Ramos (cell line): ENCODE results near the gene DUOX2.
"Not testable (repeated sequence)": the region's sequence is repeated elsewhere in the genome, so short reads cannot be mapped to it uniquely, and the experiment has no call there.

Experiments used
- in situ Hi-C: fragments of 300-500 bp; cut with MboI; formaldehyde crosslinking; loops from one replicate; pipeline ENCODE4 v1.14.3; 2022; ENCODE audit warnings: low sequenced_read_pairs; ENCODE audit not compliant: unreplicated experiment

The DUOX2 gene

GRCh38 chr15:45105586-45105985 is 8.4 kb downstream of the DUOX2 start:
- in situ Hi-C loops: no loop called here

- in situ Hi-C loops: not testable (repeated sequence)
These were observed 9.8 kb downstream of the DUOX2 start for GRCh38 chr15:45104170-45104569.

GRCh38 chr15:45102226-45102625 is 11.7 kb downstream of the DUOX2 start:
- in situ Hi-C loops: no loop called here

- in situ Hi-C loops: no loop called here
These were observed 12.2 kb downstream of the DUOX2 start for GRCh38 chr15:45101749-45102148.

GRCh38 chr15:45100884-45101625 is 12.9 kb downstream of the DUOX2 start:
- in situ Hi-C loops: no loop called here

- in situ Hi-C loops: no loop called here
These were observed 14.3 kb downstream of the DUOX2 start for GRCh38 chr15:45099549-45100165.

GRCh38 chr15:45097466-45097865 is 16.5 kb downstream of the DUOX2 start:
- in situ Hi-C loops: no loop called here

- in situ Hi-C loops: no loop called here
These were observed 18.3 kb downstream of the DUOX2 start for GRCh38 chr15:45095661-45096060.

GRCh38 chr15:45094358-45094730 is 19.6 kb downstream of the DUOX2 start:
- in situ Hi-C loops: no loop called here

- in situ Hi-C loops: no loop called here
These were observed 20.2 kb downstream of the DUOX2 start for GRCh38 chr15:45093622-45094357.

GRCh38 chr15:45093013-45093412 is 21.0 kb downstream of the DUOX2 start:
- in situ Hi-C loops: no loop called here

- in situ Hi-C loops: no loop called here
These were observed 22.4 kb downstream of the DUOX2 start for GRCh38 chr15:45091576-45091975.

GRCh38 chr15:45091161-45091560 is 22.8 kb downstream of the DUOX2 start:
- in situ Hi-C loops: no loop called here

GRCh38 chr15:45089712-45090373 is 24.1 kb downstream of the DUOX2 start:
- in situ Hi-C loops: no loop called here

GRCh38 chr15:45088801-45089711 is 24.9 kb downstream of the DUOX2 start:
- in situ Hi-C loops: no loop called here

- in situ Hi-C loops: no loop called here
These were observed 26.5 kb downstream of the DUOX2 start for GRCh38 chr15:45087513-45087912.

GRCh38 chr15:45084163-45084562 is 29.8 kb downstream of the DUOX2 start:
- in situ Hi-C loops: no loop called here

GRCh38 chr15:45083223-45083622 is 30.7 kb downstream of the DUOX2 start:
- in situ Hi-C loops: no loop called here

GRCh38 chr15:45082412-45082811 is 31.6 kb downstream of the DUOX2 start:
- in situ Hi-C loops: not testable (repeated sequence)

- in situ Hi-C loops: not testable (repeated sequence)
These were observed 33.4 kb downstream of the DUOX2 start for GRCh38 chr15:45080593-45080992.
